GM13977 (cell line): ENCODE results near the gene DNAAF8.

ENCODE experiments used
- DNase-seq: peaks from one replicate; pipeline ENCODE4 v3.0.0; 2012; ENCODE audit warnings: low spot score
- CTCF ChIP-seq: IDR thresholded peaks from 2 replicates; pipeline ENCODE4 v1.5.1; 2012; ENCODE audit warnings: mild to moderate bottlenecking, control low read depth; ENCODE audit not compliant: insufficient read depth; ENCODE audit errors: extremely low read depth, missing control alignments
- in situ Hi-C: fragments of 300-500 bp; cut with MboI; formaldehyde crosslinking; loops from one replicate; pipeline ENCODE4 v1.12.0; 2022; ENCODE audit warnings: low sequenced_read_pairs, low pct_unique_long_range_greater_than_20kb, mixed read lengths, inconsistent platforms; ENCODE audit not compliant: unreplicated experiment

Gene DNAAF8

DNA sequence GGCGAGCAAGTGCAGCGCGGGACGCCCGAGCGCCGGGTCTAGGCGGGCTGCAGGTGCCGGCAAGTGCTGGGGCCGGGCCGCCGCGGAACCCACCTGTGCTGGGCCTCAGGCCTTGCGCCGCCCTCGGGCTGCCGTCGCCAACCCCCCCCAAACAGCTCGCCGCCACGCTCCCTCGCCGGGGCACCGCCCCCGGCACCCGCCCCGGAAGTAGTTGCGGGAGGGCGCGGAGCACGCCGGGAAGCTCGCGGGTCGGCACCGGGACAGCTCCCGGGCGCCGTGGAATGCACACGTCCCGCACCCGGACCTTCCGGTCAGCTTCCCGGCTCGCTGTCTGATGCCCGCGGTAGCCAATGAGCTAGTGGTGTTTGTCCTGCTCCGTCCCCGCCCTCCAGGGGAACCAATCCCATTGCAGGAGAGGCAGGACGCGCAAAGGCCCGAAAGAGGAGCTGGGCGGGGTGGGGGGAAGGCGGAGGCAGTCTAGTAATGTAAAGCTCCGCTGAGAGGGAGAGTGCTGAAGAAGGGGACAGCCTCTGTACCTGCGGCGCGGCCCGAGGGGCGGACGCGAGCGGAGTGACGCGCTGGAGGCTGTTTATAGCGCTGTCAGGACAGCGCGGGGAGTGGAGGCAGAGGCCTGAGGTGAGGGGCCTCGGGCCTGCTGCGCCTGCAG lies at the start of gene DNAAF8, which contains the start of gene ANKS3:
DNAAF8 (plus strand) TSS at position 475 of the 667 bp plus-strand sequence. CDS start 1,978 bp downstream, outside the sequence.
ANKS3 (minus strand) TSS at position 209 of the 667 bp plus-strand sequence. CDS start 4,122 bp downstream, outside the sequence.
- peak; percentile 93 for DNase-seq
- no peak for TF ChIP-seq CTCF
- in situ Hi-C loops: loop anchor here (25.0 kb wide), 1 partner anchor 328 kb away; the partner anchor contains the start of genes ALG1 and C16orf89

GRCh38 chr16:4684763-4685162 lies 49.6 kb upstream of the DNAAF8 start:
- no peak for TF ChIP-seq CTCF
- in situ Hi-C loops: no loop called here
- DNase-seq: no peak

DNA sequence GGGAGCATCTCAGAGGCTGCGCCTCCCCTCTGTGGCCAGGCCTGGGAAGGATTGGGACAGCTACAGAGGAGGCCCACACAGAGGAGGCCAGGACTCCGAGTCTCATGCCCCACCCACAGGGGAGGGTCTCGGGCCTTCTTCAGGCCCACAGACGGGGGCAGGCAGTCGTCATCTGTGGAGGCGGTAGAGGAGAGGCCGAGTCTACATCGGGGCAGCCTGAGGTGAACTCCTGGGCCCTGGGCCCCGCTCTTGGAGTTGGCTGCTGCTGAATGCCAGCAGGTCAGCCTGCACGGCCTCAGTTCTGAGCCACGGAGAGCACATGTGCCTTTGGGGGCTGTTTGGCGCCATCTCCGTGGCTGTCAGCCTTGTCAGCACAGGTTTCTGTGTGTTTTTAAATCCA lies 49.0 kb upstream of the DNAAF8 start:
- in situ Hi-C loops: no loop called here
- DNase-seq: no peak
- TF ChIP-seq CTCF: no peak

- in situ Hi-C loops: no loop called here
- TF ChIP-seq CTCF: no peak
- no peak for DNase-seq
Observed at GRCh38 chr16:4685776-4686496, 48.4 kb upstream of the DNAAF8 start.

GRCh38 chr16:4686497-4687210 lies 47.7 kb upstream of the DNAAF8 start:
- in situ Hi-C loops: no loop called here
- no peak for TF ChIP-seq CTCF
- no peak for DNase-seq

GRCh38 chr16:4687416-4687815 lies 46.9 kb upstream of the DNAAF8 start:
- no peak for TF ChIP-seq CTCF
- no peak for DNase-seq
- in situ Hi-C loops: no loop called here
